B cell (primary cell): Measurements from ENCODE around the gene KCNH1. TPM values are rescaled to one million over a fixed set of nuclear protein-coding genes. Genes with fewer than 3 reads are reported as not detected.

ENCODE experiments used
- ATAC-seq: fragments of 200-7000 bp; cut with Tn5 transposase; one replicate; pipeline ENCODE4 v1.10.0; 2021; ENCODE audit warnings: low read depth, mild to moderate bottlenecking, moderate number of reproducible peaks, moderate library complexity
- CTCF ChIA-PET: fragments of 350-600 bp; sonication (Branson Sonifier 250); formaldehyde crosslinking; loops from one replicate; lab custom pipeline; 2021; ENCODE audit warnings: antibody characterized with exemption, inconsistent platforms; lab: Charles Lee
- POLR2A ChIA-PET: fragments of 350-600 bp; sonication (Branson Sonifier 250); formaldehyde crosslinking; loops from one replicate; lab custom pipeline; 2021; ENCODE audit warnings: antibody characterized with exemption; lab: Charles Lee
- DNase-seq: peaks from one replicate; pipeline ENCODE4 v3.0.0; 2013
- H2AFZ ChIP-seq: 2 replicates; pipeline ENCODE4 v1.6.1; 2012; ENCODE audit warnings: mild to moderate bottlenecking, low read depth, low read length; ENCODE audit not compliant: insufficient read depth, poor library complexity, severe bottlenecking
- H3K27ac ChIP-seq, 2 donors: 1 replicate in 1 of 2; 2 replicates in 1 of 2; pipeline ENCODE4 v1.5.1; 2012 to 2013; ENCODE audit warnings: low read length in 2 of 2, mild to moderate bottlenecking in 2 of 2, moderate library complexity in 1 of 2
- H3K27me3 ChIP-seq, 4 experiments: fragments of 200-600 bp in 1 of 4; sonication (generic) in 1 of 4; replicated peaks in 1 of 4; 1 replicate in 2 of 4; 2 replicates in 2 of 4; pipeline versions ENCODE4 v1.6.1 to v1.7.0; 2013 to 2016; ENCODE audit warnings: low read length in 3 of 4, mild to moderate bottlenecking in 2 of 4, mixed read lengths in 1 of 4, moderate library complexity in 1 of 4; ENCODE audit not compliant: insufficient read depth in 4 of 4, control insufficient read depth in 3 of 4; ENCODE audit errors: control extremely low read depth in 1 of 4
- H3K36me3 ChIP-seq, 2 experiments: replicated peaks in 1 of 2; 1 replicate in 1 of 2; 2 replicates in 1 of 2; pipeline versions ENCODE4 v1.6.1 to v1.7.1; 2013; ENCODE audit warnings: low read length in 1 of 2; ENCODE audit not compliant: insufficient read depth in 2 of 2, control insufficient read depth in 1 of 2; ENCODE audit errors: control extremely low read depth in 1 of 2, extremely low read depth in 1 of 2
- H3K4me1 ChIP-seq, 2 donors: fragments of 200-600 bp in 1 of 2; sonication (generic) in 1 of 2; 1 replicate in 1 of 2; 2 replicates in 1 of 2; pipeline versions ENCODE4 v1.5.1 to v1.6.1; 2013 to 2017; ENCODE audit warnings: low read length in 2 of 2; ENCODE audit not compliant: control insufficient read depth in 2 of 2, insufficient read depth in 2 of 2
- H3K4me2 ChIP-seq: replicated peaks from 2 replicates; pipeline ENCODE3; 2012; ENCODE audit warnings: mild to moderate bottlenecking, low read depth, low read length; ENCODE audit not compliant: poor library complexity, severe bottlenecking
- H3K4me3 ChIP-seq, 5 experiments: fragments of 200-600 bp in 1 of 5; sonication (generic) in 1 of 5; 1 replicate in 3 of 5; 2 replicates in 2 of 5; pipeline versions ENCODE4 v1.5.1 to v1.7.0; 2011 to 2016; ENCODE audit warnings: low read length in 4 of 5, mild to moderate bottlenecking in 4 of 5, low read depth in 2 of 5, control low read depth in 1 of 5, moderate library complexity in 1 of 5; ENCODE audit not compliant: insufficient read depth in 1 of 5; ENCODE audit errors: control extremely low read depth in 1 of 5, extremely low read depth in 1 of 5
- H3K79me2 ChIP-seq: fragments of 200-600 bp; sonication (generic); one replicate; pipeline ENCODE4 v1.6.0; 2016; ENCODE audit warnings: low read length; ENCODE audit not compliant: control insufficient read depth, insufficient read depth
- H3K9ac ChIP-seq: fragments of 200-600 bp; sonication (generic); 2 replicates; pipeline ENCODE4 v1.6.1; 2017; ENCODE audit warnings: mild to moderate bottlenecking, low read length, moderate library complexity
- H3K9me3 ChIP-seq, 3 donors: one replicate each; pipeline versions ENCODE4 v1.6.1 to v1.7.1; 2013; ENCODE audit warnings: low read length in 2 of 3; ENCODE audit not compliant: control insufficient read depth in 2 of 3, insufficient read depth in 1 of 3; ENCODE audit errors: control extremely low read depth in 1 of 3
- H4K20me1 ChIP-seq: 2 replicates; pipeline ENCODE4 v1.6.0; 2012; ENCODE audit warnings: mild to moderate bottlenecking, low read length; ENCODE audit not compliant: insufficient read depth, control insufficient read depth, poor library complexity, severe bottlenecking
- H3K27ac Mint-ChIP-seq: one replicate; pipeline ENCODE4 v1.8.0; 2021; ENCODE audit warnings: mixed read lengths
- H3K27me3 Mint-ChIP-seq: one replicate; pipeline ENCODE4 v1.8.0; 2021; ENCODE audit warnings: mixed read lengths
- H3K4me1 Mint-ChIP-seq: one replicate; pipeline ENCODE4 v1.8.0; 2021; ENCODE audit warnings: mixed read lengths
- H3K4me3 Mint-ChIP-seq: one replicate; pipeline ENCODE4 v1.8.0; 2021; ENCODE audit warnings: mixed read lengths
- H3K9me3 Mint-ChIP-seq: one replicate; pipeline ENCODE4 v1.8.0; 2022; ENCODE audit warnings: mixed read lengths; ENCODE audit not compliant: insufficient read depth
- EZH2 ChIP-seq: IDR thresholded peaks from 2 replicates; pipeline ENCODE4 v1.6.1; 2012; ENCODE audit warnings: borderline replicate concordance, low read depth, mild to moderate bottlenecking, moderate library complexity, low read length; ENCODE audit not compliant: insufficient read depth, poor library complexity, severe bottlenecking
- WGBS: methylation state at CpG from one replicate; pipeline ENCODE4 v1.1.5; 2013; ENCODE audit warnings: missing lambda C conversion rate; ENCODE audit not compliant: insufficient coverage; 5-methylcytosine and 5-hydroxymethylcytosine counted together
- intact Hi-C: fragments of 100-400 bp; cut with micrococcal nuclease; formaldehyde crosslinking; loops from one replicate; pipeline ENCODE4 v1.10.0; 2022
- polyA plus RNA-seq: library from polyadenylated mRNA; depleted of rRNA; stranded (reverse); fragments of >200 nt; gene quantifications from 2 replicates; pipeline ENCODE4 v1.2.3, GENCODE V29; 2012
- total RNA-seq, 2 donors: library from RNA; stranded (reverse); fragments of 120-200 nt in 1 of 2; gene quantifications; 1 replicate in 1 of 2; 2 replicates in 1 of 2; pipeline versions ENCODE4 v1.2.3 to v1.2.4, GENCODE V29; 2013 to 2022
- TF ChIP-seq, protein P1 (sequence below): fragments of 200-600 bp; IDR thresholded peaks from one replicate; pipeline ENCODE4 v1.8.0; 2022; ENCODE audit warnings: antibody characterized with exemption, mild to moderate bottlenecking

Gene KCNH1
- total and polyA plus RNA-seq, 2 donors (not counting 1 experiment from before 2014, with no cell fraction given), result not detected

DNA sequence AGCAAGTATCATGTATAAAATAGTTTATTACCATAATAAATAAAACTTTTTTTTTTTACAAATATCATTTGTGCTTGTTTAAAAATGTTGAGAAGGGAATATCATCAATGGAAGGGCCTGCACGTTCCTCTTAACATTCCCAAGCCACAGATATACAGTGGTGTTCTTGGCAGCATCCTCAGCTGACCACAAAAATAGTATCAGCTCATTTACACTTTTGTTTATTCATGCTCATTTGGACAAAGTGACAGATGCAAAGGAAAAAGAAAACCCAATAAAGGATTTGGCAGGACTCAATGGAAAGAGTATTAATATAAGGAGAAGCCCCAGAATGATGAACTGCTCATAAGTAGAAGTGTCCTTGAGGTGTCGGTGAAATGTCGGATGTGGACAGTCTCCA, 455.6 kb downstream of the KCNH1 start:
- no CpG with 5 or more reads among the region's 3 CpGs for WGBS
- CTCF ChIA-PET, result no interaction called here

DNA sequence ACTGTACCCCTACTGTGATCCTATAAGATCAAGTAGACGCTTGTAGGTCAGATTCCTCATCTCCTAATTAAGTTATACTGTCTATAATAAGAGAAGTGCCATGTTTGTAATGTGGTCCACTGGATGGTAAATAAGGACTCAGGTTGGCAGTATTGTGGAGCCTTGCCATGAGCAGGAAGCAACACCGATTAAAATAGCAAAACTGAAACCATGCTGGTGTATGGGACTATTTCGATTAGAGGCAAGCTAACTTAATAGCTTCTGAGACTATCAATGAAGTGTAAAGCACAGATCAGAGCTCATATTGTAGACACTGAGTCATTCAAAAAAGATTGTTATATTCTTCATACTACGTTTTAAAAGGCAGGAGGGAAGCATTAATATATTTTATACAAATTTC, 456.4 kb downstream of the KCNH1 start:
- no peak overlapping the region for H3K4me3 Mint-ChIP-seq
- no peaks in the 10 kb centered on the region for H3K9me3 ChIP-seq
- H3K4me2 ChIP-seq, result no peak overlapping the region
- DNase-seq (no peak), ATAC-seq (no peak)
- no peaks in the 10 kb centered on the region for H3K27me3 Mint-ChIP-seq
- TF ChIP-seq, protein P1, sequence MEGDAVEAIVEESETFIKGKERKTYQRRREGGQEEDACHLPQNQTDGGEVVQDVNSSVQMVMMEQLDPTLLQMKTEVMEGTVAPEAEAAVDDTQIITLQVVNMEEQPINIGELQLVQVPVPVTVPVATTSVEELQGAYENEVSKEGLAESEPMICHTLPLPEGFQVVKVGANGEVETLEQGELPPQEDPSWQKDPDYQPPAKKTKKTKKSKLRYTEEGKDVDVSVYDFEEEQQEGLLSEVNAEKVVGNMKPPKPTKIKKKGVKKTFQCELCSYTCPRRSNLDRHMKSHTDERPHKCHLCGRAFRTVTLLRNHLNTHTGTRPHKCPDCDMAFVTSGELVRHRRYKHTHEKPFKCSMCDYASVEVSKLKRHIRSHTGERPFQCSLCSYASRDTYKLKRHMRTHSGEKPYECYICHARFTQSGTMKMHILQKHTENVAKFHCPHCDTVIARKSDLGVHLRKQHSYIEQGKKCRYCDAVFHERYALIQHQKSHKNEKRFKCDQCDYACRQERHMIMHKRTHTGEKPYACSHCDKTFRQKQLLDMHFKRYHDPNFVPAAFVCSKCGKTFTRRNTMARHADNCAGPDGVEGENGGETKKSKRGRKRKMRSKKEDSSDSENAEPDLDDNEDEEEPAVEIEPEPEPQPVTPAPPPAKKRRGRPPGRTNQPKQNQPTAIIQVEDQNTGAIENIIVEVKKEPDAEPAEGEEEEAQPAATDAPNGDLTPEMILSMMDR, result no peak
- TF ChIP-seq EZH2, result no peak
- no peaks in the 10 kb centered on the region for H3K79me2 ChIP-seq
- no peak overlapping the region for H3K27ac ChIP-seq
- no peak overlapping the region for H3K4me3 ChIP-seq
- H3K9ac ChIP-seq, result no peak overlapping the region
- no peak overlapping the region for H2AFZ ChIP-seq
- H4K20me1 ChIP-seq, result no peaks in the 10 kb centered on the region
- H3K4me1 Mint-ChIP-seq, result no peaks in the 10 kb centered on the region
- ChIA-PET POLR2A (no interaction called here), CTCF (no interaction called here)
- intact Hi-C loops, result no loop called here
- no peaks in the 10 kb centered on the region for H3K27me3 ChIP-seq
- H3K27ac Mint-ChIP-seq, result no peak overlapping the region
- no peaks in the 10 kb centered on the region for H3K4me1 ChIP-seq
- no peaks in the 10 kb centered on the region for H3K9me3 Mint-ChIP-seq
- H3K36me3 ChIP-seq, result no peaks in the 10 kb centered on the region
- WGBS, result 80% methylated on average over 1 of the region's 4 CpGs

More for the DNA sequence above, 455.6 kb downstream of the KCNH1 start:
- no peaks in the 10 kb centered on the region for H3K4me1 ChIP-seq
- H3K79me2 ChIP-seq, result no peaks in the 10 kb centered on the region
- no peak overlapping the region for H3K4me3 ChIP-seq
- no peaks in the 10 kb centered on the region for H3K27me3 ChIP-seq
- H3K27ac ChIP-seq, result no peak overlapping the region
- POLR2A ChIA-PET, result no interaction called here
- TF ChIP-seq, protein P1, result no peak
- no peak for TF ChIP-seq EZH2
- no peaks in the 10 kb centered on the region for H4K20me1 ChIP-seq
- Mint-ChIP-seq H3K4me1 (no peaks in the 10 kb centered on the region), H3K4me3 (no peak overlapping the region), H3K27me3 (no peaks in the 10 kb centered on the region), H3K27ac (no peak overlapping the region), H3K9me3 (no peaks in the 10 kb centered on the region)
- DNase-seq (no peak), ATAC-seq (no peak)
- intact Hi-C loops, result no loop called here
- no peak overlapping the region for H3K4me2 ChIP-seq
- H3K9me3 ChIP-seq, result no peaks in the 10 kb centered on the region
- H3K36me3 ChIP-seq, result no peaks in the 10 kb centered on the region
- no peak overlapping the region for H2AFZ ChIP-seq
- H3K9ac ChIP-seq, result no peak overlapping the region
